Activated CD4-positive, alpha-beta T cell treated with anti-CD3 and anti-CD28 coated beads, Interleukin-2, amount 50 U/mL, for 4 hours (primary cell): Measurements from ENCODE around the gene TPTE.
"Not testable (repeated sequence)": the region's sequence is repeated elsewhere in the genome, so short reads cannot be mapped to it uniquely, and the experiment has no call there.

Source experiments
- DNase-seq, 2 experiments: peaks; one replicate each; pipeline ENCODE4 v3.0.0-alpha.2; 2020

The TPTE gene

DNA sequence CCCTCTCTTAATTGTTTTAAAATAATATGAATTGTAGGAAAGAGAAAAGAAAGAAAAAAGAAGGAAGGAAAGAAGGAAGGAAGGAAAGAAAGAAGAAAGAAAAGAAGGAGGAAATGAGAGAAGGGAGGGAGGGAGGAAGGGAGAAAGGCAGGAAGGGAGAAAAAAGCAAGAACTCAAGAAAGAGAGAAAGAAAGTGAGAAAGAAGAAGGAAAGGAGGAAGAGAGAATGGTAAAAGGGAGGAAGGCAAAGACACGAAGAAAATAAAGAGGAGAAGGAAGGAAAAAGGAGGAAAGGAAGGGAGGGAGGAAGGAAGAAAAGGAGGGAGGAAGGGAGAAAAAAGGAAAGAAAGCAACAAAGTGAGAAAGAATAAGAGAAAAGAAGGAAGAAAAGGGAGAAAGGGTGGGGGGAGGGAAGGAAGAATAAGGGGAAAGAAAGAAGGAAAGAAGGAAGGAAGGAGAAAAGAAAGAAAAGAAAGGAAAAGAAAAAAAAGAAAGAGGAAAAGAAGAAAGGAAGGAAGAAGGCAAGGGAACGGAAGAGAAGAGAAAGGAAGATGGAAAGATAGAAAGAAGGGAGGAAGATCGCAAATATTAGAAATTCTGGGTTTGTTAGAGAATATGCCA lies 95.9 kb downstream of the TPTE start:
- not testable (repeated sequence) for DNase-seq

DNA sequence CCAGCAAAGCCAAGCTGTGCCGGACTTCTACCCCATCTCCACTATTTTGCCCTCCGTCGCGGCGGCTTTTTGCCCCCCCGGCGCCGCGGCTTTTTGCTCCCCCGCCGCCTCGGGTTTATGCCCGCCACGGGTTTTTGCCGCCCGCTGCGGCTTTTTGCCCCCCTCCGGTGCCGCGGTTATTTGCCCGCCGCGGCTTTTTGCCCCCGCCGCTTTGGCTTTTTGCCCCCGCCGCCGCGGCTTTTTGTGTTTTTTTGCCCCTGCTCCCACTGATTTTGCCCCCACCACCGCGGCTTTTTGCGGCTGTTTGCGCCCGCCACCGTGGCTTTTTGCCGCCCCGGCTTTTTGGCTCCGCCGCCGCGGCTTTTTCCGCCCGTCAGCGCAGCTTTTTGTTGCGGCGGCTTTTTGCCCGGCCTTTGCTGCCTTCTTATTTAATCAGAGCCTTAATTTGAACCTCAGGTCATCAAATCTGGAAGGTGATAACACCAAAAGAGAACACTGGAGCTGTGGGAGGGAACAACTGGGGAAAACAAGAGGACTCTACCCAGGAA lies 106.0 kb downstream of the TPTE start:
- DNase-seq: no peak

DNA sequence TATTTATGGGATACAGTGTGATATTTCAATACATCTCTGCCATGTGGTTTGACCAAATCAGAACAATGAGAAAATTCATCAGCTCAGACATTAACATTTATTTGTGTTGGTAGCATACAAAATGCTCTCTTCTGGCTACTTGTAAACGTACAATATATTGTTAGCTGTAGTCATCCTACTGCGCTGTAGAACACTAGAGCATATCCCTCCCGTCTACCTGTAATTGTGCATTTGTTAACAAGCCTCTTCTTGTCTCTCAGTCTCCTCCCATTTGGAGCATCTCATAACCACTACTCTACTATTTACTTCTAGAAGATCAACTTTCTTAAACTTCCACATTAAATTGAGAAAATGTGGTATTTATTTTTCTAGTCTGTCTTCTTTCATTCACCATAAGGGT lies 107.9 kb downstream of the TPTE start:
- DNase-seq: not testable (repeated sequence)

DNA sequence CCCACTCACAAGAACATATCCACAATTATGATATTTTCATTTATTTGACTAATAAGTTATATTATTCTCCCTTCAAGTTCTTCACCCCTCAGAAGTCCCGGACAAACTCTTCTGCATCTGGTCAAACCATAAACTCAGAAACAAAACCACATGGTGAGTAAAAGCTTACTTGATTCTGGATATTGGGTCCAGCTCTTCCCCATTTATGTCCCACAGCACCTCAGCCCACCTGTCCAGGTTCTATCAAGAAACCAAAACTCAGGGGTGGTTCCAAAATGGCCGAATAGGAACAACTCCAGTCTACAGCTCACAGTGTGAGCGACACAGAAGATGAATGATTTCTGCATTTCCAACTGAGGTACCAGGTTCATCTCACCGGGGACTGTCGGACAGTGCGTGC lies 109.4 kb downstream of the TPTE start:
- DNase-seq: not testable (repeated sequence)

DNA sequence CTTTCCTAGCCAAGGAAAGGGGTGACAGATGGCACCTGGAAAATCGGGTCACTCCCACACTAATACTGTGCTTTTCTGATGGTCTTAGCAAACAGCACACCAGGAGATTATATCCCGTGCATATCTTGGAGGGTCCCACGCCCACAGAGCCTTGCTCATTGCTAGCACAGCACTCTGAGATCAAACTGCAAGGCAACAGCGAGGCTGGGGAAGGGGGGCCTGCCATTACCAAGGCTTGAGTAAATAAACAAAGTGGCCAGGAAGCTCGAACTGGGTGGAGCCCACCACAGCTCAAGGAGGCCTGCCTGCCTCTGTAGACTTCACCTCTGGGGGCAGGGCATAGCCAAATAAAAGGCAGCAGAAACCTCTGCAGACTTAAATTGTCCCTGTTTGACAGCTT lies 109.9 kb downstream of the TPTE start:
- not testable (repeated sequence) for DNase-seq

DNA sequence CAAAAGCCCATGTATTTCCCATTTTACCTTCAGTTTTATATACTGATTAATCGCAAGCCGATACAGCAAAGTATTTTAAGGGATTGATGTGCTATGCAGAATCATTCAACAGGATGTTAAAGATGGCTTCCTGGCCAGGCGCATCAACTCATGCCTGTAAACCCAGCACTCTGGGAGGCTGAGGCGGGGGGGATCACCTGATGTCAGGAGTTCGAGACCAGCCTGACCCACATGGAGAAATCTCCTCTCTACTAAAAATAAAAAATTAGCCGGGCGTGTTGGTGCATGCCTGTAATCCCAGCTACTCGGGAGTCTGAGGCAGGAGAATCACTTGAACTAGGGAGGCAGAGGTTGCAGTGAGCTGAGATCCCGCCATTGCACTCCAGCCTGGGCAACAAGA lies 116.8 kb downstream of the TPTE start:
- not testable (repeated sequence) for DNase-seq

DNA sequence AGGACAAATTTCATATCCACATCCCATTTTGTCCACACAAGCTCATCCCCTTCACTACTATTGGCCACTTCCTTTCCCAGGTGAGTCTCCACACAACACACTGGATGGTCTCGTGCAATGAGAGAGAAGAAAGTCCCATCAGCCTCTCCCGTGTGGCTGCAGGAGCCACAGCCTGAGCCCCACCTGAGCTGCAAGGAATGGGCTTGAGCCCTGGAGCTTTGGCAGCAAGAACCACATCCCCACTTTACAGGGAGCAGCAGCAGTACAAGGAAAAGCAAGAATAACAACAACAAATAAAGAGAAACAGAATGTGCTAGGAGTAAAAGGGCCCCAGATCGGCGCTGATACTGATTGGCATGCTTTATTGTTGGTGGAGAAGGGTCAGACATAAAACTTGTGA lies 117.7 kb downstream of the TPTE start:
- DNase-seq: no peak

DNA sequence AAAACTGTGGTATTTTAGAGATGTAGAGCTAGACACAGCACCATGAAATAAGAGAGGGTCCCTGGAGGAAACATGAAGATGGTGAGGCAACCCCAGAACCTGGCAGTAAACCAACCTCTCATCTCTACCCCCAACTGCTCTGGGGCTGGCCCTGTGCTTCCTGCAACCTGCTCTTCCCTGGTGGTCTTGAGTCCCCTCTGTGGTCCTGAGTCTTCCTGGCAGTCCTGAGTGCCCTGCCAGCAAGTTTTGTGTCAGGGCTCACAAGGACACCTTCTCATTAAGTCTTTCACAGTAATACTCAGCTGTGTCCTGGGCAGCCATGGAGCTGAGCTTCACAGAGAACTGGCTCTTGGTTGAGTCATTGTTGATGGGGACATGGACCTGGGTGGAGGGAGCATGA lies 118.4 kb downstream of the TPTE start:
- not testable (repeated sequence) for DNase-seq

DNA sequence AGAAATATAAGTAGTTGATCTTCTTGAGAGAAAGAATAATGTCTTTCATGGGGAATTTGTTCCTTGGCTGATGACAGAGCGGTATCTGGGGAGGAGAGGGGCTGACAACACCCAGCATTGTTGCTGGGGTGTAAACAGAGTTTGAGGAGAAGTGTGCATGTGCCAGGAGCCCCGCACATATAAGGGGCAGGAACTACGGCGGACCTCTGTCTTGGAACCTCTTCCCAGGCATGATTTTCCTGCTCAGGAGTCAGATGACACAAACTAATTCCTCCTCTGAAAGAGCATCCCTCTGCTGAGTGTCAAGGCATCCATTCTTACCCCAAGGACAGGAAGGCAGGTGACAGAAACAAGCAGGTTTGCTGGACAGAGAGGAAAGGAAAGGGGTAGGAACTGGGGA lies 119.1 kb downstream of the TPTE start:
- no peak for DNase-seq

DNA sequence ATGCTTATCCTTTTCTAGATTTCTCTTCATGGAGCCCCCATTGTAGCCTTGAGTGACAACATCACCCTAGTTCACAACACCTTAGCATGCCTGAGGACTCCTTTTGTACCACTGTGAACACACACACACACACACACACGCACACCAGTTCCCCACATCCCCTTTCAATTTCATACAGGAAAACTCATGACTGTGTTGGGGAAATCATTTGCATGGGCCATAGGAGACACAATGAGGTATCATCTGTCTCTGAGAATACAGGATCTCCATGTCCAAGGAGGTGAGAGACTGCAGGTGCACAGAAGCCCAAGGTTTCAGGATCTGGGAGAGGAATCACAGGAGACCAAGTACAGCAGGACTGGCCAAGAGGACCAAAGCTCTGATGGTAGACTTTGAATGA lies 119.7 kb downstream of the TPTE start:
- DNase-seq: no peak

DNA sequence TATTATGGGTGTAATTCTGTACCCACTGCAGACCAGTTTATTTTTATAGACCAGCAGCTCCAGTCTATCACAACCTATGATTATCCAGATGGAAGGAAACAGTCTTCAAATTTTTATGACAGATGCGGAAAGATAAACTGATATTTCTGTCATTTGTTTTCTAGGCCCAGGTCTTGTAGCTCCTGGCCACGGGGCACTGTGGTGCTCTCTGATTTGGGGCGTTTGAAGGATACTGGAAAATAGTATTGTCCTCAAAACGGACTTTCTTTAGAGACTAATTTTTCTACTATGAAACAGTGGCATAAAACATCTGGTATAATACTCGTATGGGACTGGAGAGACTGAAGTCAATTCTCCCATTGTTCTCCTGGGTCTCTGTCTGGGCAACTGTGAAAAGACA lies 124.3 kb downstream of the TPTE start:
- DNase-seq: not testable (repeated sequence)

DNA sequence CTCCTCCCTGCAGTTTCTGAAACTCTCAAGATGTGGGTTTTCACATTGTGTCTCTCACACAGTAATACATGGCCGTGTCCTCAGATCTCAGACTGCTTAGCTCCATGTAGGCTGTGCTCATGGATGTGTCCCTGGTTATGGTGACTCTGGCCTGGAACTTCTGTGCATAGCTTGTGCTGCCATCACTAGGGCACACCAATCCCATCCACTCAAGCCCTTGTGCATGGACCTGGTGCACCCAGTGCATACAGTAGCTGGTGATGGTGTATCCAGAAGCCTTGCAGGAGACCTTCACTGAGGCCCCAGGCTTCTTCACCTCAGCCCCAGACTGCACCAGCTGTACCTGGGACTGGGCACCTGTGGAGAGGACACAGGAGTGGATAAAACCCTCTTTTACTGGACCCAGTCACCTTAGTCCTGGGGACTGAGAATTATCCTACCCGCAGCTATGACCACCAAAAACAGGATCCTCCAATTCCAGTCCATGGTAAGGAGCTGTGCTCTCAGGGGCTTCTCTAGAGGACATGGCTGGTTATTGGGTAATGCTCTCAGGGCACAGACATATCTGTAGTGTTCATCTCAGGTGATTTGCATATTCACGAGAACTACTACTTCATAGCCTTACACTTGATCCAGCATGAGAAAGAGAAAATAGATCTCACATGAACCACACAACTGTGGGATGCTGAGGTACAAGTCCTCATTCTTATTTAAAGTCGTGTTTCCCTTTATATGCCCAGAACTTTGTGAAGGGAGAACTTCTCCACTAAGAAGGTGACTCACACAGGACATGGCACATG lies 128.2 kb downstream of the TPTE start:
- DNase-seq: not testable (repeated sequence)

DNA sequence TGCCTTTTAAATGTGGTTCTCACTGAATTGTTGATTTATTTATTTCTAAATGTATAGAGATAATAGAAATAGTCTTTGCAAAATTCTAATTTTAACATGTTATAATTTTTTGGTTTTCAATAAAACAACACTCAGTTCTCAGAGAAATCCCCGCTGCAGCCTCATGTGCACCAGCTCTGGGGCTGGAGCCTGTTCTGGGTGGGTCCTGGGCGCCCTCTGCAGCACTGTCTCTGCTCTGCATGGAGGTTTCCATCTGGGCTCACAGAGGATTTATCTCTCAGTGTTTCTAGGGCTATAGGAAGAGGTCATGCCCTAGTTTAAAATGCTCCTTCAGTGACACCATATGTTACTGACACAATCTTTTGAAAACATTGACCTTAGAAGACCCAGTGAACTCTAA lies 128.9 kb downstream of the TPTE start:
- not testable (repeated sequence) for DNase-seq
